ENCODE measurements around the gene DAPK1.

DAPK1 gene

DNA sequence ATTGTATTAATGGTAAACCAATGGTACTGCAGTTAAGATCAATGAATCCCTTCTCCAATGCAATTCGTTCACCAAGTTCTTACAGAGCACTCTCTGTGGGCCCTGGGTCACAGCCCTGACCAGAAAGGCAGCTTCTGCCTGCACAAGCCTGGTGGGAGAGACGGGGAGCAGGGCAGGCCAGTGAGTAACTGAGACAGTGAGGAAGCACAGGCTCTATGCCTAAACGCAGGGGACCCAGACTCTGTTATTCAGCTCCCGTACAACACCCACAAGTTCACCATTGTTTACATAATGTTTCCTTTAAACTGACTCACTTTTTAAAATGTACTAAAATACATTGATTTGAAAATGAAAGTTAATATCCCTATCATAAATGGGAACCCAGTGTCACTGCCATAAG, 187.8 kb downstream of the DAPK1 start:
- TF ChIP-seq PPARA (CRISPR knock-in tag; IDR thresholded peaks at IDR 0.05; ENCODE audit: borderline replicate concordance) (no peak), CSDC2 (CRISPR knock-in tag; IDR thresholded peaks at IDR 0.05) (no peak), ZC3H10 (CRISPR knock-in tag; IDR thresholded peaks at IDR 0.05) (no peak), ZFP3 (CRISPR knock-in tag; IDR thresholded peaks at IDR 0.05) (no peak), ZNF565 (CRISPR knock-in tag; conservative IDR thresholded peaks at IDR 0.05; ENCODE audit: low read depth) (no peak)
- TF ChIP-seq, protein P1, sequence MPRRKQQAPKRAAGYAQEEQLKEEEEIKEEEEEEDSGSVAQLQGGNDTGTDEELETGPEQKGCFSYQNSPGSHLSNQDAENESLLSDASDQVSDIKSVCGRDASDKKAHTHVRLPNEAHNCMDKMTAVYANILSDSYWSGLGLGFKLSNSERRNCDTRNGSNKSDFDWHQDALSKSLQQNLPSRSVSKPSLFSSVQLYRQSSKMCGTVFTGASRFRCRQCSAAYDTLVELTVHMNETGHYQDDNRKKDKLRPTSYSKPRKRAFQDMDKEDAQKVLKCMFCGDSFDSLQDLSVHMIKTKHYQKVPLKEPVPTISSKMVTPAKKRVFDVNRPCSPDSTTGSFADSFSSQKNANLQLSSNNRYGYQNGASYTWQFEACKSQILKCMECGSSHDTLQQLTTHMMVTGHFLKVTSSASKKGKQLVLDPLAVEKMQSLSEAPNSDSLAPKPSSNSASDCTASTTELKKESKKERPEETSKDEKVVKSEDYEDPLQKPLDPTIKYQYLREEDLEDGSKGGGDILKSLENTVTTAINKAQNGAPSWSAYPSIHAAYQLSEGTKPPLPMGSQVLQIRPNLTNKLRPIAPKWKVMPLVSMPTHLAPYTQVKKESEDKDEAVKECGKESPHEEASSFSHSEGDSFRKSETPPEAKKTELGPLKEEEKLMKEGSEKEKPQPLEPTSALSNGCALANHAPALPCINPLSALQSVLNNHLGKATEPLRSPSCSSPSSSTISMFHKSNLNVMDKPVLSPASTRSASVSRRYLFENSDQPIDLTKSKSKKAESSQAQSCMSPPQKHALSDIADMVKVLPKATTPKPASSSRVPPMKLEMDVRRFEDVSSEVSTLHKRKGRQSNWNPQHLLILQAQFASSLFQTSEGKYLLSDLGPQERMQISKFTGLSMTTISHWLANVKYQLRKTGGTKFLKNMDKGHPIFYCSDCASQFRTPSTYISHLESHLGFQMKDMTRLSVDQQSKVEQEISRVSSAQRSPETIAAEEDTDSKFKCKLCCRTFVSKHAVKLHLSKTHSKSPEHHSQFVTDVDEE (CRISPR knock-in tag; IDR thresholded peaks at IDR 0.05), result no peak

DNA sequence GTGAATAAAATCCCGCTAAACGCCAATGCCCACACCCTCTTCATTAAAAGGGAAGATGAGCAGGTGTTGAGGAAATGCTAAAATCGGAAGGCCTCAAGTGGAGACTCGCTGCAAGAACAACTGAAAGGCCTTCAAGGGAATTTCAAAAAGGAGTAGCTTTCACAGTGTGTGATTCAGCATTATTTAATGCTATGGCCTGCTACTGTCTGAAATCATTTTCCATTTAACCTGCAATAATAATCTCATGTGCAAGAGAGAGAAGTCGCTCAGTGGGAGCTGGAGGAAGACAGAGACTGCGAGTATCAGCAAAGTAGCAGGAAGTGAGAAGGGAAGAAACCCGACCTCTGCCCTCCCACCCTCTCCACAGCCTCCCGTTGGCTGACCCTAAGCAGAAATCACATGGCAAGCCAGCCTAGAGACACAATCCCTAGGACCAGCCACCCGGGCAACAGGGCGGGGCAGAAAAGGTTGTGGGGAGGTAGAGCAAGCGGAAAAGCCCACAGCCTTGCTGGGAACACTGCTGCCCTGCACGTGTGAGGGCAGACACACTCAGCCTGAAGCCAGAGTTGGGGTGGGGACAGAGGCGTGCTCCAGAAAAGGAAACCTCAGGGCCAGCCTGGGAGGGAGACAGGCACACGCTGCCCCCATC, 188.3 kb downstream of the DAPK1 start:
- no peak; the same call in 2 of the 3 replicates for ATAC-seq
- no peak for TF ChIP-seq GLIS3 (CRISPR knock-in tag; IDR thresholded peaks at IDR 0.05)
- no peak for TF ChIP-seq TCF4 (CRISPR knock-in tag; IDR thresholded peaks at IDR 0.05; ENCODE audit: borderline replicate concordance)
- TF ChIP-seq SNAI2 (CRISPR knock-in tag; IDR thresholded peaks at IDR 0.05), result no peak
- TF ChIP-seq, protein P2, sequence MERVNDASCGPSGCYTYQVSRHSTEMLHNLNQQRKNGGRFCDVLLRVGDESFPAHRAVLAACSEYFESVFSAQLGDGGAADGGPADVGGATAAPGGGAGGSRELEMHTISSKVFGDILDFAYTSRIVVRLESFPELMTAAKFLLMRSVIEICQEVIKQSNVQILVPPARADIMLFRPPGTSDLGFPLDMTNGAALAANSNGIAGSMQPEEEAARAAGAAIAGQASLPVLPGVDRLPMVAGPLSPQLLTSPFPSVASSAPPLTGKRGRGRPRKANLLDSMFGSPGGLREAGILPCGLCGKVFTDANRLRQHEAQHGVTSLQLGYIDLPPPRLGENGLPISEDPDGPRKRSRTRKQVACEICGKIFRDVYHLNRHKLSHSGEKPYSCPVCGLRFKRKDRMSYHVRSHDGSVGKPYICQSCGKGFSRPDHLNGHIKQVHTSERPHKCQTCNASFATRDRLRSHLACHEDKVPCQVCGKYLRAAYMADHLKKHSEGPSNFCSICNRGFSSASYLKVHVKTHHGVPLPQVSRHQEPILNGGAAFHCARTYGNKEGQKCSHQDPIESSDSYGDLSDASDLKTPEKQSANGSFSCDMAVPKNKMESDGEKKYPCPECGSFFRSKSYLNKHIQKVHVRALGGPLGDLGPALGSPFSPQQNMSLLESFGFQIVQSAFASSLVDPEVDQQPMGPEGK (CRISPR knock-in tag; IDR thresholded peaks at IDR 0.05; ENCODE audit: borderline replicate concordance), result no peak
- TF ChIP-seq ZNF70 (CRISPR knock-in tag; IDR thresholded peaks at IDR 0.05), result no peak
- no peak for TF ChIP-seq RARB (CRISPR knock-in tag; IDR thresholded peaks at IDR 0.05)
- TF ChIP-seq OSR1 (CRISPR knock-in tag; IDR thresholded peaks at IDR 0.05), result no peak
- no peak for TF ChIP-seq ZC3H10 (CRISPR knock-in tag; IDR thresholded peaks at IDR 0.05)
- no peak for TF ChIP-seq TOX (CRISPR knock-in tag; IDR thresholded peaks at IDR 0.05; ENCODE audit: borderline replicate concordance)
- no peak for TF ChIP-seq ZNF565 (CRISPR knock-in tag; conservative IDR thresholded peaks at IDR 0.05; ENCODE audit: low read depth)

More for the DNA sequence above, 187.8 kb downstream of the DAPK1 start:
- no peak for ATAC-seq

DNA sequence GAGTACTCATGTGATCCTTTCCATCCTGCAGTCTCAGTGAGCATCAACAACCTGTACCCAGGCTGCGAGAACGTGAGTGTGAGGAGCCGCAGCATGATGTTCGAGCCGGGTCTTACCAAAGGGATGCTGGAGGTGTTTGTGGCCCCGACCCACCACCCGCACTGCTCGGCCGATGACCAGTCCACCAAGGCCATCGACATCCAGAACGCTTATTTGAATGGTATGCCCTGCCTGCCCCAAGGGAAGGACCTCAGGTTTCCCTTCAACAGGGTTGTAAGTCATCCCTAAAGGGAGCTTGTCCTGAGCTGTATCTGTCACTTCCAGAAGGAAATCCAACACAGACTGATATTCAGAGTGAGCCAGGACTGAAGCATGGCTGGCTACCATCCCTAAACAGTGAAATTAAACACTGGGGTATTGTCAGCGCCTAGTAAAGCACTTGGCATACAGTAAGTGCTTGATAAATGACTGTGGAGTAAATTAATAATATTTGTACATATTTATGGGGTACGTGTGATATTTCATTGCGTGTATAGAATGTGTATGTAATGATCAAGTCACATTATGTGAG, 188.9 kb downstream of the DAPK1 start:
- no peak for TF ChIP-seq ZNF565 (CRISPR knock-in tag; conservative IDR thresholded peaks at IDR 0.05; ENCODE audit: low read depth)
- no peak for TF ChIP-seq ZFP30 (CRISPR knock-in tag; IDR thresholded peaks at IDR 0.05)
- no peak for TF ChIP-seq BACH2 (CRISPR knock-in tag; IDR thresholded peaks at IDR 0.05; ENCODE audit: borderline replicate concordance)
- no peak for ATAC-seq

DNA sequence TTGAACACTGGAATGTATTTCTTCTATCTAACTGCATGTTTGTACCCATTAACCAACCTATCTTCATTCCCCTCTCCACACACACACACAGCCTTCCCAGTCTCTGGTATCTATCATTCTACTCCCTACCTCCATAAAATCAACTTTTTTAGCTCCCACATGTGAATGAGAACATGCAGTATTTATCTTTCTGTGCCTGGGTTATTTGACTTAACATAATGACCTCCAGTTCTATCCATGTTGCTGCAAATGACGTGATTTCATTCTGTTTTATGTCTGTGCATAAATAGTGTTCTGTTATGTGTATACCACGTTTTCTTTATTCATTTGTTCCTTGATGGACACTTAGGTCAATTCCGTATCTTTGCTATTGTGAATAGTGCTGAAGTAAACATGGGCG, 189.5 kb downstream of the DAPK1 start:
- no peak for ATAC-seq
- no peak for TF ChIP-seq ZNF565 (CRISPR knock-in tag; conservative IDR thresholded peaks at IDR 0.05; ENCODE audit: low read depth)
- no peak for TF ChIP-seq SNAI2 (CRISPR knock-in tag; IDR thresholded peaks at IDR 0.05)
- no peak for TF ChIP-seq ZC3H10 (CRISPR knock-in tag; IDR thresholded peaks at IDR 0.05)
- no peak for TF ChIP-seq ESRRG (CRISPR knock-in tag; IDR thresholded peaks at IDR 0.05)
- TF ChIP-seq, protein P3, sequence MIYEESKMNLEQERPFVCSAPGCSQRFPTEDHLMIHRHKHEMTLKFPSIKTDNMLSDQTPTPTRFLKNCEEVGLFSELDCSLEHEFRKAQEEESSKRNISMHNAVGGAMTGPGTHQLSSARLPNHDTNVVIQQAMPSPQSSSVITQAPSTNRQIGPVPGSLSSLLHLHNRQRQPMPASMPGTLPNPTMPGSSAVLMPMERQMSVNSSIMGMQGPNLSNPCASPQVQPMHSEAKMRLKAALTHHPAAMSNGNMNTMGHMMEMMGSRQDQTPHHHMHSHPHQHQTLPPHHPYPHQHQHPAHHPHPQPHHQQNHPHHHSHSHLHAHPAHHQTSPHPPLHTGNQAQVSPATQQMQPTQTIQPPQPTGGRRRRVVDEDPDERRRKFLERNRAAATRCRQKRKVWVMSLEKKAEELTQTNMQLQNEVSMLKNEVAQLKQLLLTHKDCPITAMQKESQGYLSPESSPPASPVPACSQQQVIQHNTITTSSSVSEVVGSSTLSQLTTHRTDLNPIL (CRISPR knock-in tag; IDR thresholded peaks at IDR 0.05; ENCODE audit: low read depth), result no peak
- TF ChIP-seq TOX (CRISPR knock-in tag; IDR thresholded peaks at IDR 0.05; ENCODE audit: borderline replicate concordance), result no peak
- TF ChIP-seq PPARA (CRISPR knock-in tag; IDR thresholded peaks at IDR 0.05; ENCODE audit: borderline replicate concordance), result no peak
- TF ChIP-seq ZFP30 (CRISPR knock-in tag; IDR thresholded peaks at IDR 0.05), result no peak
- no peak for TF ChIP-seq CSDC2 (CRISPR knock-in tag; IDR thresholded peaks at IDR 0.05)
- TF ChIP-seq ARNTL (CRISPR knock-in tag; IDR thresholded peaks at IDR 0.05; ENCODE audit: borderline replicate concordance, low read depth), result no peak
- no peak for TF ChIP-seq ZNF70 (CRISPR knock-in tag; IDR thresholded peaks at IDR 0.05)
- no peak for TF ChIP-seq GLIS3 (CRISPR knock-in tag; IDR thresholded peaks at IDR 0.05)
- TF ChIP-seq, protein P2 (CRISPR knock-in tag; IDR thresholded peaks at IDR 0.05; ENCODE audit: borderline replicate concordance), result no peak
- TF ChIP-seq RARB (CRISPR knock-in tag; IDR thresholded peaks at IDR 0.05), result no peak
- TF ChIP-seq OSR1 (CRISPR knock-in tag; IDR thresholded peaks at IDR 0.05), result no peak
- TF ChIP-seq ZFP3 (CRISPR knock-in tag; IDR thresholded peaks at IDR 0.05), result no peak

All from SK-N-SH treated with all-trans-retinoic acid at 6 μM for 48 hours (cell line).